Activated naive CD4-positive, alpha-beta T cell treated with anti-CD3 and anti-CD28 coated beads, Interleukin-2, amount 50 U/mL, for 16 hours (primary cell): ENCODE data around the gene ANKMY1.
A peak's percentile ranks its signal among the peaks of the same experiment; 100 is the strongest.

Experiments
- DNase-seq: peaks from one replicate; pipeline ENCODE4 v3.0.0-alpha.2; 2020

The ANKMY1 gene

GRCh38 chr2:240468303-240469238, 89.2 kb downstream of the ANKMY1 start:
- DNase-seq, result no peak

DNA sequence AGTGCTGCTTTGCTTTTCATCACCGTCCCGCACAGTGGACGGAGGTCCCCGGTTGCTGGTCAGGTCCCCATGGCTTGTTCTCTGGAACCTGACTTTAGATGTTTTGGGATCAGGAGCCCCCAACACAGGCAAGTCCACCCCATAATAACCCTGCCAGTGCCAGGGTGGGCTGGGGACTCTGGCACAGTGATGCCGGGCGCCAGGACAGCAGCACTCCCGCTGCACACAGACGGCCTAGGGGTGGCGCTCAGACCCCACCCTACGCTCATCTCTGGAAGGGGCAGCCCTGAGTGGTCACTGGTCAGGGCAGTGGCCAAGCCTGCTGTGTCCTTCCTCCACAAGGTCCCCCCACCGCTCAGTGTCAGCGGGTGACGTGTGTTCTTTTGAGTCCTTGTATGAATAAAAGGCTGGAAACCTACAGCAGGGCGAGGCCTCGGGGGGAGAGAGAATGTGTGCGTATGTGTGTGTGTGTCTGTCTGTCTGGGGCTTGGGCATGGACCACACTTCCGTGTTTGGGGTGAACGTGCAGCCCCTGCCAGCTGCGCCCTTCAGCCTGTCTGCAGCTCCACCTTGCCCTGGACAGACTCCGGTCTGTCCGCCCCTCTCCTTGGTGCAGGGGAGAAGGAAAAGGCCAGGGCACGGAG, 90.0 kb downstream of the ANKMY1 start:
- DNase-seq, result peak; percentile 5

DNA sequence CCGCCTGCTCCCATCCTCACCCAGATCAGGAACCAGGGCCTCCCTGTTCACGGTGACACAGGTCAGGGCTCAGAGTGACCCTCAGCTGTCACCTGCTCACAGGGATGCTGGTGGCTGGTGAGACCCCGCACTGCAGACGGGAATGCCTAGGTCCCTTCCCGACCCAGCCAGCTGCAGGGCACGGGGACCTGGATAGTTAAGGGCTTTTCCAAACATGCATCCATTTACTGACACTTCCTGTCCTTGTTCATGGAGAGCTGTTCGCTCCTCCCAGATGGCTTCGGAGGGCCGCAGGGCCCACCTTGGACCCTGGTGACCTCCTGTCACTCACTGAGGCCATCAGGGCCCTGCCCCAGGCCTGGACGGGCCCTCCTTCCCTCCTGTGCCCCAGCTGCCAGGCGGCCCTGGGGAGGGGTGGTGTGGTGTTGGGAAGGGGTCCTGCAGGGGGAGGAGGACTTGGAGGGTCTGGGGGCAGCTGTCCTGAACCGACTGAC, 90.6 kb downstream of the ANKMY1 start:
- DNase-seq, result no peak

GRCh38 chr2:240466579-240467148, 91.1 kb downstream of the ANKMY1 start:
- peak; percentile 4 for DNase-seq

DNA sequence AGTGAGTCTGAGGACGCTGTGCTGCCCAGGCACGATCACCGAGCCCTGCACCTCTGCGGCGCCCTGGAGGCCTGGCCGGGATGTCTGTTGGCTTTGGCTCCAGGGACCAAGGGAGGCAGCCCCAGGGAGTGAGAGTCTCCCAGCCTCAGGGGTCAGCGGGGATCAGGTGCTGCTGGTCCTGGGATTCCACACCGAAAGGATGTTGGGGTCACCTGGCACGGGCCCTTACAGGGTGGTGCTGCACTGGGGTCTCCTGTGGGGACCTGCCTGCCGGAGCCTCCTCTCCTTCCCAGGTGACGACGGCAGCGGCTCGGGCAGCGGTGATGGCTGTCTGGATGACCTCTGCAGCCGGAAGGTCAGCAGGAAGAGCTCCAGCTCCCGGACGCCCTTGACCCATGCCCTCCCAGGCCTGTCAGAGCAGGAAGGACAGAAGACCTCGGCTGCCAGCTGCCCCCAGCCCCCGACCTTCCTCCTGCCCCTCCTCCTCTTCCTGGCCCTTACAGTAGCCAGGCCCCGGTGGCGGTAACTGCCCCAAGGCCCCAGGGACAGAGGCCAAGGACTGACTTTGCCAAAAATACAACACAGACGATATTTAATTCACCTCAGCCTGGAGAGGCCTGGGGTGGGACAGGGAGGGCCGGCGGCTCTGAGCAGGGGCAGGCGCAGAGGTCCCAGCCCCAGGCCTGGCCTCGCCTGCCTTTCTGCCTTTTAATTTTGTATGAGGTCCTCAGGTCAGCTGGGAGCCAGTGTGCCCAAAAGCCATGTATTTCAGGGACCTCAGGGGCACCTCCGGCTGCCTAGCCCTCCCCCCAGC, 91.8 kb downstream of the ANKMY1 start:
- DNase-seq, result peak; percentile 9

DNA sequence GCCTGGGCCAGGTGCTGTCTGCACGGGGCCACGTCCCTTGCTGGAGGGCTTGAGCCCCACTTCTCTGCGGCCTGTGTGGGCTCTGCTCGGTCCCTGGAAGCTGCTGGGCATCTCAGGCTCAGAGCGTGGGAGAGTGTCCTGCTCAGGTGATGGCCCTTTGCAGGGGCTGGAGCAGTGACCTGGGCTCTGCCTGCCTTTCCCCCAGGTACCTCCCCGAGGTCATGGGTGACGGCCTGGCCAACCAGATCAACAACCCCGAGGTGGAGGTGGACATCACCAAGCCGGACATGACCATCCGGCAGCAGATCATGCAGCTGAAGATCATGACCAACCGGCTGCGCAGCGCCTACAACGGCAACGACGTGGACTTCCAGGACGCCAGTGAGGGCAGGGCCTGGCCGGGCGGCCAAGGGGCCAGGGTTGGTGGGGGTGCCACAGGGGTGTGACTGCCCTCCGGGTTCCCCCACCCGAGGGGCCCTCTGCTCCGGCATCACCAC, 92.5 kb downstream of the ANKMY1 start:
- no peak for DNase-seq

GRCh38 chr2:240464514-240465241, 93.1 kb downstream of the ANKMY1 start:
- DNase-seq, result peak; percentile 6

DNA sequence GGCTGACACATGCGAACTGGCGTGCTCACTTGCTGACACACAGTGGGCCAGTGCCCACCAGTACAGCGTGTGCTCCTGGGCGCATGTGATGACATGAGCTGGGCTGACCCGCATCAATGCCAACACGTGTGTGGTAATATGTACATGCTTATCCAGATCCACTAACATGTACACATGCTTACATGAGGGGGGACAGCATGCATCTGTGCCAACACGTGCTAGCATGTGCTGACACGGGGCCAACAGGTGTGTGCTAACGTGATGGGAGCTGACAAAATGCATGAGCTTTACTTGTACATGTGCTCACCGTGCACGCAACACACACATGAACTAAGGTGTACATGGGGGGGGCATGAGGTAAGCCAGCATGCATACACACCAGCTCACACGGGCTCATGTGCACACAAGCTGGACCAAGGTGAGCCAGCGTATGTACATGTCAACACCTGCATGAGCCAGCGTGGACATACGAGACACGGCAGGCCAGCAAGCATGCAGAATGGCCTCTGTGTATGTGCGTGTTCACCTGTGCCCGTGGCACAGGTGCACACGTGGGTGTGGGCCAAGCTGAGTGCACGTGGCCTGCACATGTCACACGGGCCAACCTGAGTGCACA, 93.8 kb downstream of the ANKMY1 start:
- DNase-seq, result peak; percentile 5

GRCh38 chr2:240463274-240463865, 94.4 kb downstream of the ANKMY1 start:
- peak; percentile 8 for DNase-seq

DNA sequence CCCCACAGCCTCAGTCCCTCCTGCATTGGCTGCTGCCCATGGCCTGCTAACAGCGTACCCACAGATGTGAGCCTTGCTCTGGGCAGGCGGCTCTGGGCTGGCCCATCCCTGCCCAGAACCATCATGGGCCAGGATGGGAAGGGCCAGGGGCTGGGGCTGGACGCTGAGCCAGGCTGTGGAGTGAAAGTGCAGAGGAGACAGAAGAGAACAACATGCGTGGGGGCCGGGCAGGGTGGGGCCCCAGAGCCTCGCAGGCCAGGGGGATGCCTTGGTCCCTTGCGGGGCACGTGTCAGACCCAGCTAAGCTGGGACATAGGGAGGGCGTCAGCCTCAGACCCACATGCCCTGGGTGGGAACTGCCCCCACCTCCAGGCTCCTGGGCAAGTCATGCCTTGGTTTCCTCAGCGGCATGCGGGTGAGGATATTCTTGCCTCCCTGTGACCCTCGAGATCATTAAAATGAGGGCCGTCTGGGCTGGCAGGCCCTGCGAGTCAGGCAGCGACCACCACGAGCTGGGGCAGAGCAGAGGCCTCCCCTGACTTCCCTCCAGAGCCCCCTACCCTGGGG, 95.0 kb downstream of the ANKMY1 start:
- DNase-seq, result peak; percentile 3

- DNase-seq, result peak; percentile 10
Observed at GRCh38 chr2:240462073-240462706, 95.6 kb downstream of the ANKMY1 start.

DNA sequence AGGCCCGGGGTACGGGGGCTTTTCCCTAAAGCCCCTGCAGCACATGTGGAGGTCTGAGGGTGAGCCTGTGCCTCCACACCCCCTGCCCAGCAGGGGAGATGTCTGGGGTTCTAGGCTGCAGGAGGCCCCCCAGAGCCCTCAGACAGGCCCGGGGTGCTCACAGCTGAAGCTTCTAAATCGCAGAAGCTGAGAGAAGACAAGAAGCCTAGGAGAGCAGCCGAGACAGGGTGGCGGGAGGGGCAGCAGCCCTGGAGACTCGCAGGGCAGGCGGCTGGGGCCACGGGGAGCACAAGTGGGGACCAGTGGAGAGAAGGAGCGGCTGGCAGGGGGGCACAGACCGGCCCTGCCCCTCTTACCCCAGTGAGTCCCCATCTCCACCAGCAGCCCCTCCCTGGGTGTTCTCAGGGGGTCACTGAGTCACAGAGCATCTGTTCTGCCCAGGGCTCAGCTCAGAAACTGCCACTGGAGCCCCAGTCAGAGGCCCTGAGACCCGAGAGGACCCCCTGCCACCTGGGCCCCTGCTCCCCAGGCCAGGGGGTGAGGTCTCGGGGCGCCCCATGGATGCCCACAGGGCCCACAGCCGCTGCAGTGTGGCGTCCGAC, 96.2 kb downstream of the ANKMY1 start:
- peak; percentile 8 for DNase-seq

DNA sequence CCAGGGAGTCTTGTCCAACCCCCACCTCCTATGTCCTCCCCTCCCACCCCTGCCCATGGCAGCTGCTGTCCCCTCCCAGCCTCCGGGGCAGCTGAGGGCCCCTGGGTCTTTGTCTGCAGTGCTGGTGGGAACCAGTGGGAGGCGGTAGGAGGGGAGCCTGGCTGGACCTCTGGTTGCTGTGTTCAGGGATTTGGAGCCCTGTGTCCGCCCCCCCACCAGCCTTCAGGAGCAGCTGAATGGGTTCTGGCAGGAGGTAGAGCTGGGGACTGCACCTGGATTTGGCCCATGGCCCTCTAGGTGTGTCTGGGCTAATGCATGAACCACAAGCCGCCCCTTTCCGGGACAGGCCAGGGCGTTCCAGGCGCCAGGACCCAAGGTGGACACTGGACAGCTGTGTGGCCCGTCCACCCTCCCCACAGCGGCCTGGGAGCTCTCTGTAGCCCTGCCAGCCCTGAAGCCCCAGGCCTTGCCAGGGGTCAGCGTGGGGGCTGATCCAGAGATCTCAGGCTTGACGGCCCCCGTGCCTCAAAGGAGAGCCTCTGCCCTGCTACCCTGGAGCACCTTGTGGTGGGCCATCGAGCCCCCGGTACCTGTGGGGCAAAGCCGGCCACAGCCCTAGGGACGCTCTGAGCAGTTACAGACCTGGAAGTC, 96.9 kb downstream of the ANKMY1 start:
- DNase-seq, result peak; percentile 9

GRCh38 chr2:240460253-240460711, 97.5 kb downstream of the ANKMY1 start:
- peak; percentile 7 for DNase-seq

- no peak for DNase-seq
Observed at GRCh38 chr2:240459401-240460252, 98.2 kb downstream of the ANKMY1 start.

DNA sequence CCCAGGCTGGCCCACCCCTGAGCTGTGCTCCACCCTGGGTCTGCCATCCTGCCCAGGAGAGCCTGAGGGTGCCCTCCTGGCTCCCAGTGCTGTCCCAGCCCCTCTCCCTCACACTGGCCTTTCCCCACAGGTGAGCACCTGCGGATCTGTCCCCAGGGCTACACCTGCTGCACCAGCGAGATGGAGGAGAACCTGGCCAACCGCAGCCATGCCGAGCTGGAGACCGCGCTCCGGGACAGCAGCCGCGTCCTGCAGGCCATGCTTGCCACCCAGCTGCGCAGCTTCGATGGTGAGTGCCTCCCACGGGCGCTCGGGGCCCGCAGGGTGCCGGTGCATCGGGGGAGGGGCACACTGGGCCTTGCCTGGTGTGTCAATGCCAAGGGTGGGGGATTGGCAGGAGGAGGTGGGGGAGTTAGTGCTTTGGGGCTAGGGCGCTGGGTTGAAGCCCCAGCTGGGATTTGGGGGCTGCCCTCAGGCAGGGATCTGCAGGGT, 98.8 kb downstream of the ANKMY1 start:
- no peak for DNase-seq

- no peak for DNase-seq
Observed at GRCh38 chr2:240458044-240458899, 99.5 kb downstream of the ANKMY1 start.
